H1 (cell line): Measurements from ENCODE around the gene OMA1. TPM values are rescaled to one million over a fixed set of nuclear protein-coding genes. Genes with fewer than 3 reads are reported as not detected.

Experiments
- CHD7 ChIP-seq: fragments of 300-600 bp; sonication (generic); IDR thresholded peaks from 2 replicates; pipeline ENCODE4 v1.7.1; 2012; ENCODE audit warnings: low read length, moderate library complexity, mild to moderate bottlenecking, inconsistent platforms; ENCODE audit not compliant: insufficient replicate concordance
- KDM5A ChIP-seq: fragments of 200-600 bp; IDR thresholded peaks from 2 replicates; pipeline ENCODE4 v1.7.1; 2012; ENCODE audit warnings: mild to moderate bottlenecking, low read length, inconsistent platforms, mixed read lengths
- POLR2A ChIP-seq, 2 experiments: IDR thresholded peaks; 1 replicate in 1 of 2; 2 replicates in 1 of 2; pipeline ENCODE4 v1.6.1; 2011; ENCODE audit warnings: low read depth in 2 of 2, low read length in 2 of 2, mild to moderate bottlenecking in 2 of 2; ENCODE audit errors: control extremely low read depth in 1 of 2
- POLR2AphosphoS5 ChIP-seq: IDR thresholded peaks from 2 replicates; pipeline ENCODE4 v1.6.1; 2011; ENCODE audit warnings: low read depth, low read length
- POU5F1 ChIP-seq: IDR thresholded peaks from 2 replicates; pipeline ENCODE4 v1.6.1; 2011; ENCODE audit warnings: low read depth, mild to moderate bottlenecking, low read length, moderate library complexity
- RFX5 ChIP-seq: IDR thresholded peaks from 2 replicates; pipeline ENCODE4 v1.6.1; 2011; ENCODE audit warnings: low read depth, low read length, improper control_type of control experiment, borderline replicate concordance
- SIX5 ChIP-seq: IDR thresholded peaks from 2 replicates; pipeline ENCODE4 v1.6.1; 2011; ENCODE audit warnings: mild to moderate bottlenecking, low read depth, low read length
- SP1 ChIP-seq: IDR thresholded peaks from 2 replicates; pipeline ENCODE4 v1.6.1; 2011; ENCODE audit warnings: low read depth, low read length
- SRF ChIP-seq: IDR thresholded peaks from 2 replicates; pipeline ENCODE4 v1.6.1; 2011; ENCODE audit warnings: mild to moderate bottlenecking, low read depth, low read length, moderate library complexity
- TEAD4 ChIP-seq: IDR thresholded peaks from 2 replicates; pipeline ENCODE4 v1.6.1; 2012; ENCODE audit warnings: low read depth, low read length, inconsistent platforms, mixed read lengths
- YY1 ChIP-seq: IDR thresholded peaks from 2 replicates; pipeline ENCODE4 v1.6.1; 2011; ENCODE audit warnings: low read depth, mild to moderate bottlenecking, low read length
- polyA plus RNA-seq, 7 experiments: library from polyadenylated mRNA; depleted of rRNA in 3 of 7; stranded (reverse) in 5 of 7; unstranded in 2 of 7; fragments of >200 nt in 5 of 7; fragments of 200-250 nt in 2 of 7; gene quantifications; 1 replicate in 5 of 7; 2 replicates in 1 of 7; 4 replicates in 1 of 7; pipeline versions ENCODE4 v1.2.1 to v1.2.3, GENCODE V29; 2011 to 2013; ENCODE audit warnings: missing spikeins in 2 of 7, mixed read lengths in 2 of 7
- total RNA-seq: library from RNA; stranded (reverse); fragmentation: NEBNext Ultra II Directional; extraction: Animal tissue kit (Norgen Biotek cat#: 25700); gene quantifications from 2 replicates; pipeline ENCODE4 v1.2.1, GENCODE V29; 2021

OMA1 gene
- total and polyA plus RNA-seq, 2 of the 8 experiments (the other 6 are each of a cell fraction or from before 2014, with no cell fraction given): 7.7 to 11.7 TPM

- no peak for TF ChIP-seq CHD7
- TF ChIP-seq POLR2A (IDR thresholded peaks at IDR 0.05; ENCODE audit: control extremely low read depth in 1 of 2, low read depth in 2 of 2, low read length in 2 of 2): no peak
- TF ChIP-seq SP1: no peak
- TF ChIP-seq POLR2AphosphoS5: no peak
- TF ChIP-seq POU5F1: no peak
- TF ChIP-seq YY1: no peak
- no peak for TF ChIP-seq TEAD4
- TF ChIP-seq KDM5A: no peak
- TF ChIP-seq SRF: no peak
- no peak for TF ChIP-seq RFX5
- no peak for TF ChIP-seq SIX5
Measured at GRCh38 chr1:58590019-58590418, 43.5 kb upstream of the OMA1 start (continued).
